NCI-H345 treated with DMSO at 0.1 percent for 48 hours (cell line): ENCODE data around the gene CAPN12.

Experiments
- DNase-seq: peaks from one replicate; lab custom pipeline; 2025; ENCODE audit not compliant: unreplicated experiment; lab: John Stamatoyannopoulos, UW

CAPN12 gene

GRCh38 chr19:38726284-38726673, 18.0 kb downstream of the CAPN12 start:
- DNase-seq = no peak

- no peak for DNase-seq
Measured at GRCh38 chr19:38725469-38726283, 18.6 kb downstream of the CAPN12 start.

- no peak for DNase-seq
Measured at GRCh38 chr19:38723990-38724854, 20.1 kb downstream of the CAPN12 start.

- DNase-seq = no peak
Measured at GRCh38 chr19:38723606-38723965, 20.7 kb downstream of the CAPN12 start.

GRCh38 chr19:38722947-38723605, 21.2 kb downstream of the CAPN12 start:
- no peak for DNase-seq

- DNase-seq = no peak
Measured at GRCh38 chr19:38721979-38722773, 22.1 kb downstream of the CAPN12 start.

GRCh38 chr19:38721496-38721895, 22.8 kb downstream of the CAPN12 start:
- DNase-seq = no peak

GRCh38 chr19:38720559-38721236, 23.6 kb downstream of the CAPN12 start:
- DNase-seq = no peak

GRCh38 chr19:38719761-38720558, 24.3 kb downstream of the CAPN12 start:
- no peak for DNase-seq

- no peak for DNase-seq
Measured at GRCh38 chr19:38718747-38719543, 25.3 kb downstream of the CAPN12 start.

GRCh38 chr19:38717855-38718254, 26.4 kb downstream of the CAPN12 start:
- no peak for DNase-seq

- DNase-seq = no peak
Measured at GRCh38 chr19:38717051-38717450, 27.2 kb downstream of the CAPN12 start.

GRCh38 chr19:38715555-38715954, 28.7 kb downstream of the CAPN12 start:
- DNase-seq = no peak

- no peak for DNase-seq
Measured at GRCh38 chr19:38714354-38714778, 29.9 kb downstream of the CAPN12 start.

- no peak for DNase-seq
Measured at GRCh38 chr19:38713865-38714264, 30.4 kb downstream of the CAPN12 start.

GRCh38 chr19:38713227-38713649, 31.0 kb downstream of the CAPN12 start:
- no peak for DNase-seq

GRCh38 chr19:38712161-38712748, 32.0 kb downstream of the CAPN12 start:
- no peak for DNase-seq

GRCh38 chr19:38711726-38712153, 32.5 kb downstream of the CAPN12 start:
- DNase-seq = no peak
